ENCODE measurements around the gene CALHM5. TPM values are rescaled to one million over a fixed set of nuclear protein-coding genes. Genes with fewer than 3 reads are reported as not detected.

CALHM5 gene, protein sequence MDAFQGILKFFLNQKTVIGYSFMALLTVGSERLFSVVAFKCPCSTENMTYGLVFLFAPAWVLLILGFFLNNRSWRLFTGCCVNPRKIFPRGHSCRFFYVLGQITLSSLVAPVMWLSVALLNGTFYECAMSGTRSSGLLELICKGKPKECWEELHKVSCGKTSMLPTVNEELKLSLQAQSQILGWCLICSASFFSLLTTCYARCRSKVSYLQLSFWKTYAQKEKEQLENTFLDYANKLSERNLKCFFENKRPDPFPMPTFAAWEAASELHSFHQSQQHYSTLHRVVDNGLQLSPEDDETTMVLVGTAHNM
- total RNA-seq (ENCODE audit: low replicate concordance), result 0.10 and 0.46 TPM in 2 replicates
- long read RNA-seq, partial matches to known transcripts, result 0 of 1 reads
- long read RNA-seq, other reads (novel, unspliced or antisense), result 1 of 1 reads

DNA sequence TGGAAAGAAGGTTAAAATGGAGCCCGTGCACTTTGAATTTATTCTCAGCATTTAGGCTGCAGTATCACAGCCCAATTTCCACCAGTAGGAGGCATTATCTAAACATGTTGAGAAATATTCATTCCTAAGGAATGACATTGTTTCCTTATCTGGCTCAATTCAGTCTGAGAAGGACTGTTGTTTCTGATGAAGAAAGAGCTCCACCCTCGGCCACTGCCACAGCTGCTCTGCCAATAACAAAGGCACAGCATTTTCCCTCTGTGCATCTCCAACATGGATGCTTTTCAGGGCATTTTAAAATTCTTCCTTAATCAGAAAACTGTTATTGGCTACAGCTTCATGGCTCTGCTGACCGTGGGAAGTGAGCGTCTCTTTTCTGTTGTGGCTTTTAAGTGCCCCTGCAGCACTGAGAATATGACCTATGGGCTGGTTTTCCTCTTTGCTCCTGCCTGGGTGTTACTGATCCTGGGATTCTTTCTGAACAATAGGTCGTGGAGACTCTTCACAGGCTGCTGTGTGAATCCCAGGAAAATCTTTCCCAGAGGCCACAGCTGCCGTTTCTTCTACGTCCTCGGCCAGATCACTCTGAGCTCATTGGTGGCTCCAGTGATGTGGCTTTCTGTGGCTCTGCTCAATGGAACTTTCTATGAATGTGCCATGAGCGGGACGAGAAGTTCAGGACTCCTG, at the start of gene CALHM5:
Gene CALHM5 (plus strand): TSS at position 216 of the 687 bp plus-strand sequence. CDS start 58 bp downstream, at position 274.
- TF ChIP-seq, protein P1, sequence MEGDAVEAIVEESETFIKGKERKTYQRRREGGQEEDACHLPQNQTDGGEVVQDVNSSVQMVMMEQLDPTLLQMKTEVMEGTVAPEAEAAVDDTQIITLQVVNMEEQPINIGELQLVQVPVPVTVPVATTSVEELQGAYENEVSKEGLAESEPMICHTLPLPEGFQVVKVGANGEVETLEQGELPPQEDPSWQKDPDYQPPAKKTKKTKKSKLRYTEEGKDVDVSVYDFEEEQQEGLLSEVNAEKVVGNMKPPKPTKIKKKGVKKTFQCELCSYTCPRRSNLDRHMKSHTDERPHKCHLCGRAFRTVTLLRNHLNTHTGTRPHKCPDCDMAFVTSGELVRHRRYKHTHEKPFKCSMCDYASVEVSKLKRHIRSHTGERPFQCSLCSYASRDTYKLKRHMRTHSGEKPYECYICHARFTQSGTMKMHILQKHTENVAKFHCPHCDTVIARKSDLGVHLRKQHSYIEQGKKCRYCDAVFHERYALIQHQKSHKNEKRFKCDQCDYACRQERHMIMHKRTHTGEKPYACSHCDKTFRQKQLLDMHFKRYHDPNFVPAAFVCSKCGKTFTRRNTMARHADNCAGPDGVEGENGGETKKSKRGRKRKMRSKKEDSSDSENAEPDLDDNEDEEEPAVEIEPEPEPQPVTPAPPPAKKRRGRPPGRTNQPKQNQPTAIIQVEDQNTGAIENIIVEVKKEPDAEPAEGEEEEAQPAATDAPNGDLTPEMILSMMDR (conservative IDR thresholded peaks at IDR 0.05), result peak; percentile 71
- Mint-ChIP-seq H3K27me3 (no peaks in the 10 kb centered on the region), H3K4me3 (peak within 1 kb of the TSS; percentile 39), H3K9me3 (peaks cover 11% of the 10 kb centered on the region), H3K4me1 (ENCODE audit: unreplicated experiment) (peaks cover 21% of the 10 kb centered on the region), H3K27ac (peak within 1 kb of the TSS; percentile 50), H3K36me3 (no peaks in the 10 kb centered on the region)
- DNase-seq (ENCODE audit: extremely low spot score, unreplicated experiment), result no peak

- H3K36me3 Mint-ChIP-seq, result no peaks in the 10 kb centered on the region
- no peak overlapping the region for H3K27ac Mint-ChIP-seq
- TF ChIP-seq, protein P1 (conservative IDR thresholded peaks at IDR 0.05), result no peak
- peak; percentile 73 for DNase-seq (ENCODE audit: extremely low spot score, unreplicated experiment)
- peak overlapping the region; percentile 77 for H3K4me3 Mint-ChIP-seq
- peaks cover 8% of the 10 kb centered on the region for H3K9me3 Mint-ChIP-seq
- H3K27me3 Mint-ChIP-seq, result peaks cover 54% of the 10 kb centered on the region
- H3K4me1 Mint-ChIP-seq (ENCODE audit: unreplicated experiment), result peaks cover 12% of the 10 kb centered on the region
Measured at GRCh38 chr6:116461932-116462885, 49.2 kb upstream of the CALHM5 start.

DNA sequence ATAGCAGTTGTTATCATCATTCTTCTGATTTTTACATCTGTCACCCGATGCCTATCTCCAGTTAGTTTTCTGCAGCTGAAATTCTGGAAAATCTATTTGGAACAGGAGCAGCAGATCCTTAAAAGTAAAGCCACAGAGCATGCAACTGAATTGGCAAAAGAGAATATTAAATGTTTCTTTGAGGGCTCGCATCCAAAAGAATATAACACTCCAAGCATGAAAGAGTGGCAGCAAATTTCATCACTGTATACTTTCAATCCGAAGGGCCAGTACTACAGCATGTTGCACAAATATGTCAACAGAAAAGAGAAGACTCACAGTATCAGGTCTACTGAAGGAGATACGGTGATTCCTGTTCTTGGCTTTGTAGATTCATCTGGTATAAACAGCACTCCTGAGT, 48.1 kb upstream of the CALHM5 start:
- DNase-seq (ENCODE audit: extremely low spot score, unreplicated experiment), result no peak
- H3K27ac Mint-ChIP-seq, result no peak overlapping the region
- no peaks in the 10 kb centered on the region for H3K36me3 Mint-ChIP-seq
- no peak overlapping the region for H3K4me3 Mint-ChIP-seq
- peaks cover 8% of the 10 kb centered on the region for H3K9me3 Mint-ChIP-seq
- peaks cover 54% of the 10 kb centered on the region for H3K27me3 Mint-ChIP-seq
- TF ChIP-seq, protein P1 (conservative IDR thresholded peaks at IDR 0.05), result no peak
- peaks cover 13% of the 10 kb centered on the region for H3K4me1 Mint-ChIP-seq (ENCODE audit: unreplicated experiment)

- TF ChIP-seq, protein P1 (conservative IDR thresholded peaks at IDR 0.05), result no peak
- Mint-ChIP-seq H3K36me3 (no peaks in the 10 kb centered on the region), H3K4me1 (ENCODE audit: unreplicated experiment) (peaks cover 13% of the 10 kb centered on the region), H3K4me3 (no peak overlapping the region), H3K27me3 (peaks cover 41% of the 10 kb centered on the region), H3K27ac (no peak overlapping the region), H3K9me3 (peaks cover 12% of the 10 kb centered on the region)
- DNase-seq (ENCODE audit: extremely low spot score, unreplicated experiment), result no peak
Measured at GRCh38 chr6:116465246-116465645, 46.2 kb upstream of the CALHM5 start.

DNA sequence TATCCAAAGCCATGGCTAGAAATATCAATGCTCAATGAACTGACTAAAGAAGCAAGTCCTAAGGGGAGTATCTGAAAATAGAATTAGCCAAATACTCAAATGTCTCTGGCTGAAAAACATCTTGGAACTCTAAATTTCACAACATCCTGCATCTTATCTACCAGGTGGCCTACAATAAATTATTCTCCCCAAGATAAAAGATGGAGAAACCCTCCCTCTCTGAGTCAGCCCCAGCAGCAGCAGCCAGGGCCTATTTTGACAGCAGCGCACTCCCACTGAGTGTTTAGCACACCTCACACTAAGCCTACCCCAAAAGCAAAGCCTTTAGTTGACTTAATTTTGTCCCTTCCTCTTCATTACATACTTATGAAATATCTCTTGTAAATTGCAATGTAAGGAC, 44.3 kb upstream of the CALHM5 start:
- Mint-ChIP-seq H3K9me3 (peaks cover 4% of the 10 kb centered on the region), H3K36me3 (no peaks in the 10 kb centered on the region), H3K27ac (no peak overlapping the region), H3K4me3 (no peak overlapping the region), H3K4me1 (ENCODE audit: unreplicated experiment) (peaks cover 21% of the 10 kb centered on the region), H3K27me3 (peaks cover 24% of the 10 kb centered on the region)
- DNase-seq (ENCODE audit: extremely low spot score, unreplicated experiment), result no peak
- TF ChIP-seq, protein P1 (conservative IDR thresholded peaks at IDR 0.05), result no peak
